Measurements from ENCODE around the gene RPL29.

DNA sequence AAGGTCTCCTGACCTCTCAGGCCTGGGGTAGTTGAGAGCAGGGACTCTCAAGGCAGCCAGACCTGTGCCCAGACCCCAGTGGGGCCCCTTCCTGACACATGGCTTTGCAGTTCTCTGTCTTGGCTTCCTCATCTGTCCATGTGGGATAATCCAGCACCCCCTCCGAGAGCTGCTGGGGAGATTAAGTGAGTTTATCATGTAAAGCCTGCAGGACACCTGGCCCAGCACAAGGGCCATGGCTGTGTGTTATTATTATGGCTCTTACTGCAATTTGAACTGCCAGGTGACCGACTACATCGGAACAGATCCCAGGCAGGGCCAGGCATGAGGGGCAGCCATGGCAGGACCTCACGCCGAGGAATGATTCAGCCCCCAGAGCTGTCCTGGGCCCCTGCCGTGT, 48.1 kb upstream of the RPL29 start:
- no peak for TF ChIP-seq POLR2A (IDR thresholded peaks at IDR 0.05; ENCODE audit: low read depth, low read length)
- TF ChIP-seq, protein P1, sequence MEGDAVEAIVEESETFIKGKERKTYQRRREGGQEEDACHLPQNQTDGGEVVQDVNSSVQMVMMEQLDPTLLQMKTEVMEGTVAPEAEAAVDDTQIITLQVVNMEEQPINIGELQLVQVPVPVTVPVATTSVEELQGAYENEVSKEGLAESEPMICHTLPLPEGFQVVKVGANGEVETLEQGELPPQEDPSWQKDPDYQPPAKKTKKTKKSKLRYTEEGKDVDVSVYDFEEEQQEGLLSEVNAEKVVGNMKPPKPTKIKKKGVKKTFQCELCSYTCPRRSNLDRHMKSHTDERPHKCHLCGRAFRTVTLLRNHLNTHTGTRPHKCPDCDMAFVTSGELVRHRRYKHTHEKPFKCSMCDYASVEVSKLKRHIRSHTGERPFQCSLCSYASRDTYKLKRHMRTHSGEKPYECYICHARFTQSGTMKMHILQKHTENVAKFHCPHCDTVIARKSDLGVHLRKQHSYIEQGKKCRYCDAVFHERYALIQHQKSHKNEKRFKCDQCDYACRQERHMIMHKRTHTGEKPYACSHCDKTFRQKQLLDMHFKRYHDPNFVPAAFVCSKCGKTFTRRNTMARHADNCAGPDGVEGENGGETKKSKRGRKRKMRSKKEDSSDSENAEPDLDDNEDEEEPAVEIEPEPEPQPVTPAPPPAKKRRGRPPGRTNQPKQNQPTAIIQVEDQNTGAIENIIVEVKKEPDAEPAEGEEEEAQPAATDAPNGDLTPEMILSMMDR (conservative IDR thresholded peaks at IDR 0.05; ENCODE audit: low read depth, low read length), result no peak
- TF ChIP-seq RFX5 (IDR thresholded peaks at IDR 0.05; ENCODE audit: low read depth, low read length), result no peak
- no peak for TF ChIP-seq CHD1 (IDR thresholded peaks at IDR 0.05; ENCODE audit: low read depth, low read length)
- TF ChIP-seq BHLHE40 (IDR thresholded peaks at IDR 0.05; ENCODE audit: low read depth, low read length), result no peak
- no peak for TF ChIP-seq MXI1 (IDR thresholded peaks at IDR 0.05; ENCODE audit: borderline replicate concordance, low read depth, low read length)
- no peak for TF ChIP-seq NFE2L2 (IDR thresholded peaks at IDR 0.05; ENCODE audit: low read depth, low read length)
- TF ChIP-seq, protein P2, sequence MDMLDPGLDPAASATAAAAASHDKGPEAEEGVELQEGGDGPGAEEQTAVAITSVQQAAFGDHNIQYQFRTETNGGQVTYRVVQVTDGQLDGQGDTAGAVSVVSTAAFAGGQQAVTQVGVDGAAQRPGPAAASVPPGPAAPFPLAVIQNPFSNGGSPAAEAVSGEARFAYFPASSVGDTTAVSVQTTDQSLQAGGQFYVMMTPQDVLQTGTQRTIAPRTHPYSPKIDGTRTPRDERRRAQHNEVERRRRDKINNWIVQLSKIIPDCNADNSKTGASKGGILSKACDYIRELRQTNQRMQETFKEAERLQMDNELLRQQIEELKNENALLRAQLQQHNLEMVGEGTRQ (IDR thresholded peaks at IDR 0.05; ENCODE audit: low read depth, low read length), result no peak
- TF ChIP-seq CEBPB (IDR thresholded peaks at IDR 0.05; ENCODE audit: low read depth, low read length), result no peak
- no peak for TF ChIP-seq SMC3 (IDR thresholded peaks at IDR 0.05; ENCODE audit: low read depth, low read length)
- no peak for TF ChIP-seq RCOR1 (IDR thresholded peaks at IDR 0.05; ENCODE audit: insufficient replicate concordance, low read length)

Measured in IMR-90 (cell line).